Ishikawa (cell line): ENCODE measurements around the gene FAM181A.

ENCODE experiments used
- CEBPB ChIP-seq: IDR thresholded peaks from 2 replicates; pipeline ENCODE4 v1.6.1; 2012
- CREB1 ChIP-seq: IDR thresholded peaks from 2 replicates; pipeline ENCODE4 v1.6.1; 2012; ENCODE audit warnings: low read depth
- EGR1 ChIP-seq: IDR thresholded peaks from 2 replicates; pipeline ENCODE4 v1.6.1; 2012
- EP300 ChIP-seq: IDR thresholded peaks from 2 replicates; pipeline ENCODE4 v1.6.1; 2012; ENCODE audit warnings: borderline replicate concordance
- FOXM1 ChIP-seq: IDR thresholded peaks from 2 replicates; pipeline ENCODE4 v1.6.1; 2012; ENCODE audit warnings: low read depth, borderline replicate concordance
- NFIC ChIP-seq: IDR thresholded peaks from 2 replicates; pipeline ENCODE4 v1.6.1; 2012
- RAD21 ChIP-seq: IDR thresholded peaks from 2 replicates; pipeline ENCODE4 v1.6.1; 2012; ENCODE audit warnings: low read depth
- TAF1 ChIP-seq: IDR thresholded peaks from 2 replicates; pipeline ENCODE4 v1.6.1; 2012; ENCODE audit warnings: low read depth, mild to moderate bottlenecking
- TCF12 ChIP-seq: IDR thresholded peaks from 2 replicates; pipeline ENCODE4 v1.6.1; 2012; ENCODE audit warnings: low read depth
- TEAD4 ChIP-seq: IDR thresholded peaks from 2 replicates; pipeline ENCODE4 v1.6.1; 2012
- YY1 ChIP-seq: IDR thresholded peaks from 2 replicates; pipeline ENCODE4 v1.6.1; 2012; ENCODE audit warnings: low read depth
- ZBTB7A ChIP-seq: IDR thresholded peaks from 2 replicates; pipeline ENCODE4 v1.6.1; 2012; ENCODE audit warnings: low read depth
- TF ChIP-seq, protein P1 (sequence below): IDR thresholded peaks from 2 replicates; pipeline ENCODE4 v1.6.1; 2012; ENCODE audit warnings: low read depth, mild to moderate bottlenecking
- TF ChIP-seq, protein P2 (sequence below): IDR thresholded peaks from 2 replicates; pipeline ENCODE4 v1.6.1; 2012
- TF ChIP-seq, protein P3 (sequence below): IDR thresholded peaks from 2 replicates; pipeline ENCODE4 v1.6.1; 2012

FAM181A gene

DNA sequence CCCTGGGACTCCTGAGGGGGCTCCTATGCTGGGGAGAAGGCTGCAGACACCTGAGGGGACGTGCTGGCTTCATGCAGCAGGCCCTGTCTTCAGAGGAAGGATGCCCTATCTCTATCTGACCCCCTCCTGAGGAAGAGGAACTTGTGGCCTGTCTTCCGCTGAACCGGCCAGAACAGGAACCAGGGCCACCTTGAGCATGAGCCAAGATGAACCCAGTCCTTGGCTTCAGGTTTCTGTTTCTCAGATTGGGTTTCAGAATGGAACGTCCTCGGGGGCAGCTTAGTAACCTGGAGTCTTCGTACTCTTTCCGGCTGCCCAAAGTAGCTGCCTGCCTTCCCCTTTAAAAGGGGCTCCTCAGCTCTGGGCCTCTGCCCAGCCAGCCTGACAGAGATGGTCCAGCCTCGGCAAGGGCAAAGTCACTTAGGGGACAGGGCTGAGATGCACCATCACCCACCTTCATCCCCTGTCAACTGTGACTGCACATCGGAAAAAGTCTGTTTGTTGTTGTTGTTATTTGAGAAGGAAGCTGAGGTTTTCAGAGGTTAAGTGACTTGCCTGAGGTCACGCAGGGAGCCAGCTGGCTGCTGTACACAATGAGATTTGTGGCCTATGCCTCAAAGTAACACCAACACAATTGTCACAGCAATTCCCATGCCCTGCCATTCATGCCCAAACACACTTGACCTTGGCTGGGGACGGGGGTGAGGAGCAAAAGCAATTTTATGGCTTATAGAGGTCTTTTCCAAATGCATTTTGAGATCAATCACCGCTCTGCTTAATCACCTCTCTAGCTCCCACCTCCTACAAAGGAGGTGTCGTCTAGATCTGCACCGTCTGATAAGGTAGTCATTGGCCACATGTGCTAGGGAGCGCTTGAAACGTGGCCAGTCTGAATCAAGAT is 35.8 kb downstream of the FAM181A start:
- TF ChIP-seq YY1: no peak
- no peak for TF ChIP-seq TAF1
- TF ChIP-seq EGR1: no peak
- TF ChIP-seq RAD21: no peak
- TF ChIP-seq, protein P1, sequence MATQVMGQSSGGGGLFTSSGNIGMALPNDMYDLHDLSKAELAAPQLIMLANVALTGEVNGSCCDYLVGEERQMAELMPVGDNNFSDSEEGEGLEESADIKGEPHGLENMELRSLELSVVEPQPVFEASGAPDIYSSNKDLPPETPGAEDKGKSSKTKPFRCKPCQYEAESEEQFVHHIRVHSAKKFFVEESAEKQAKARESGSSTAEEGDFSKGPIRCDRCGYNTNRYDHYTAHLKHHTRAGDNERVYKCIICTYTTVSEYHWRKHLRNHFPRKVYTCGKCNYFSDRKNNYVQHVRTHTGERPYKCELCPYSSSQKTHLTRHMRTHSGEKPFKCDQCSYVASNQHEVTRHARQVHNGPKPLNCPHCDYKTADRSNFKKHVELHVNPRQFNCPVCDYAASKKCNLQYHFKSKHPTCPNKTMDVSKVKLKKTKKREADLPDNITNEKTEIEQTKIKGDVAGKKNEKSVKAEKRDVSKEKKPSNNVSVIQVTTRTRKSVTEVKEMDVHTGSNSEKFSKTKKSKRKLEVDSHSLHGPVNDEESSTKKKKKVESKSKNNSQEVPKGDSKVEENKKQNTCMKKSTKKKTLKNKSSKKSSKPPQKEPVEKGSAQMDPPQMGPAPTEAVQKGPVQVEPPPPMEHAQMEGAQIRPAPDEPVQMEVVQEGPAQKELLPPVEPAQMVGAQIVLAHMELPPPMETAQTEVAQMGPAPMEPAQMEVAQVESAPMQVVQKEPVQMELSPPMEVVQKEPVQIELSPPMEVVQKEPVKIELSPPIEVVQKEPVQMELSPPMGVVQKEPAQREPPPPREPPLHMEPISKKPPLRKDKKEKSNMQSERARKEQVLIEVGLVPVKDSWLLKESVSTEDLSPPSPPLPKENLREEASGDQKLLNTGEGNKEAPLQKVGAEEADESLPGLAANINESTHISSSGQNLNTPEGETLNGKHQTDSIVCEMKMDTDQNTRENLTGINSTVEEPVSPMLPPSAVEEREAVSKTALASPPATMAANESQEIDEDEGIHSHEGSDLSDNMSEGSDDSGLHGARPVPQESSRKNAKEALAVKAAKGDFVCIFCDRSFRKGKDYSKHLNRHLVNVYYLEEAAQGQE: no peak
- TF ChIP-seq FOXM1: no peak
- peak; percentile 32; the same call in 1 of the 2 replicates for TF ChIP-seq TCF12
- peak; percentile 24; the same call in 1 of the 2 replicates for TF ChIP-seq EP300
- no peak for TF ChIP-seq CREB1
- TF ChIP-seq TEAD4: 0 out of 2 replicates have a peak, but pooled peaks have one; percentile 8
- TF ChIP-seq, protein P2, sequence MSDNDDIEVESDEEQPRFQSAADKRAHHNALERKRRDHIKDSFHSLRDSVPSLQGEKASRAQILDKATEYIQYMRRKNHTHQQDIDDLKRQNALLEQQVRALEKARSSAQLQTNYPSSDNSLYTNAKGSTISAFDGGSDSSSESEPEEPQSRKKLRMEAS: no peak
- TF ChIP-seq CEBPB: no peak
- 0 out of 2 replicates have a peak, but pooled peaks have one; percentile 5 for TF ChIP-seq NFIC
- no peak for TF ChIP-seq ZBTB7A
- TF ChIP-seq, protein P3, sequence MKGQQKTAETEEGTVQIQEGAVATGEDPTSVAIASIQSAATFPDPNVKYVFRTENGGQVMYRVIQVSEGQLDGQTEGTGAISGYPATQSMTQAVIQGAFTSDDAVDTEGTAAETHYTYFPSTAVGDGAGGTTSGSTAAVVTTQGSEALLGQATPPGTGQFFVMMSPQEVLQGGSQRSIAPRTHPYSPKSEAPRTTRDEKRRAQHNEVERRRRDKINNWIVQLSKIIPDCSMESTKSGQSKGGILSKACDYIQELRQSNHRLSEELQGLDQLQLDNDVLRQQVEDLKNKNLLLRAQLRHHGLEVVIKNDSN: no peak

DNA sequence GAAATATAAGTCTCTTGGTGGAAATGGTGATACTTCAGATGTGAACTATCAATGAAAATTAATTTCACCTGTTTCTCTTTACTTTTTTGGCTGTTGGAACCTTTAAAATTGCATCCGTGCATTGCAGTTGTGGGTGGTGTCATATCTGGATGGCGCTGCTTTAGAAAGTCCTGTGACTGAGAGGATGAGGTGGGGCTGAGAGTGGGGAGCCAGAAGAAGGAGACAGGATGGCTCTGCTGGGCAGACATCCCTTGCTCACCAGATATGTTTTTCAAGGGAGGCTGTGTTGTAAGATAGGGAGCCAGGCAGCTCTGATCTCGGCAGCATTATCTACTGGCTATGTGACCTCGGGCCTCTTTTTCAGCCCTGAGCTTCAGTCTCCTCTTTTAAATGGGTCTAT is 36.5 kb downstream of the FAM181A start:
- TF ChIP-seq, protein P1: no peak
- TF ChIP-seq CEBPB: no peak
- TF ChIP-seq FOXM1: no peak
- TF ChIP-seq ZBTB7A: no peak
- no peak for TF ChIP-seq YY1
- TF ChIP-seq EGR1: no peak
- TF ChIP-seq, protein P2: no peak
- TF ChIP-seq NFIC: no peak
- no peak for TF ChIP-seq RAD21
- TF ChIP-seq TCF12: no peak
- TF ChIP-seq CREB1: no peak
- TF ChIP-seq, protein P3: no peak
- TF ChIP-seq EP300: no peak

DNA sequence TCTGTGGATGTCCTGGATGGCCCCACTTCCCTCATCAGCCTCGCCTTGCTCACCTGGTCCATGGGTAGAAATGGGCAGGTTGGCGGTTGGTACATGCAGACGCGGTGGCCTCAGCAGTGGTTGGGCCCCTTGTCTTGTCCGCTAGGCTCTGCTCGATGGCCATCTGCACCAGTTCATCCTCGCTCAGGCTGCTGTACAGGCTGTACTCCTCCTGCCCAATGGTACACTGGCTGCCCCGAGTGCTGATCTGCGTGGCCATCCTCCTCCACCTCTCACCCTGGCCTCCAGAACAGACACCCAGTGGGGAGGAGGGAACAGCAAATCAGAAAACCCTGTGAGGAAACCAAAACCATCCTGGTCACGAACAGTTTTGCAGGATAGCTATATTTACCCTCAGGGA is 37.1 kb downstream of the FAM181A start:
- TF ChIP-seq, protein P1: no peak
- TF ChIP-seq CEBPB: no peak
- no peak for TF ChIP-seq EP300
- TF ChIP-seq, protein P2: no peak
- no peak for TF ChIP-seq TAF1
- TF ChIP-seq YY1: no peak
- no peak for TF ChIP-seq EGR1
- no peak for TF ChIP-seq ZBTB7A
- no peak for TF ChIP-seq TCF12
- TF ChIP-seq FOXM1: no peak
- TF ChIP-seq NFIC: no peak
- TF ChIP-seq, protein P3: no peak
- TF ChIP-seq TEAD4: no peak
- TF ChIP-seq RAD21: no peak
- TF ChIP-seq CREB1: no peak
